Stimulated activated CD4-positive, alpha-beta T cell treated with anti-CD3 and anti-CD28 coated beads, Interleukin-1b, Interleukin-23, amount 100 ng/mL, for 4 hours (primary cell): ENCODE data around the gene PABPN1L.

Experiments
- DNase-seq, 2 donors: peaks; one replicate each; pipeline ENCODE4 v3.0.0-alpha.2; 2020; ENCODE audit warnings: low read depth in 2 of 2

The PABPN1L gene

DNA sequence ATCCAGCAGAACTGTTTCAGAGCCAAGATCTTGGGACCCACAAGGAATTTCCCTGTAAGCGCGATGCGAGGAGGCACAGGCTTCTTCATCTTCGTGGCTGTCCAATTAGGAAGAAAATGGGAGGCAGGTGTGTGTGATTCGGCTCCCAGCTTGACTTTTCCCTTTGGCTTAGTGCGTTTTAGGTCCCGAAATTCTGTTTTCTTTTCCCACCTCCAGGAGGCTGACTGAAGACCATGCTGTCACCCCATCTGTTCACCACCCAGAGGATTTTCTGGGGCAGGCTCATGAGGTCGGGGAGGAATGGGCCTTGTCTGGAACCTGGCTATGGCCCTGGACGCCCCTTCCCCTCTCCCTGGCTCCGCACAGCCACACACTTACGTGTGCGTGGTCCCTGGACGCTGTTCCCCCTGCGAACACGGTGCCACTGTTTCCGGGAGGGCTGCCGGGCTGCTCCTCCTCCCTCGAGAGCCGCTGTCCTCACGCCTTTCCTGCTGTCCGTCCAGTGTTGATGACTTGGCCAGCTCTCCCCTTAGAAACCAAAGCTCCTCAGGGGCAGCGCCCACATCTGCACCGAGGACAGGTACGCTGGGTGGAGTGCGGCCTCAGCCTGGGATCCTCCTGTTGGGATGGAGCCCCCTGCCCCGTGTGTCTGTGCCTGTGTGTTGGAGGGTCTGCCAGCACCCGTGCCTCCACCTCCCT is 2.7 kb upstream of the PABPN1L start:
- DNase-seq = no peak

DNA sequence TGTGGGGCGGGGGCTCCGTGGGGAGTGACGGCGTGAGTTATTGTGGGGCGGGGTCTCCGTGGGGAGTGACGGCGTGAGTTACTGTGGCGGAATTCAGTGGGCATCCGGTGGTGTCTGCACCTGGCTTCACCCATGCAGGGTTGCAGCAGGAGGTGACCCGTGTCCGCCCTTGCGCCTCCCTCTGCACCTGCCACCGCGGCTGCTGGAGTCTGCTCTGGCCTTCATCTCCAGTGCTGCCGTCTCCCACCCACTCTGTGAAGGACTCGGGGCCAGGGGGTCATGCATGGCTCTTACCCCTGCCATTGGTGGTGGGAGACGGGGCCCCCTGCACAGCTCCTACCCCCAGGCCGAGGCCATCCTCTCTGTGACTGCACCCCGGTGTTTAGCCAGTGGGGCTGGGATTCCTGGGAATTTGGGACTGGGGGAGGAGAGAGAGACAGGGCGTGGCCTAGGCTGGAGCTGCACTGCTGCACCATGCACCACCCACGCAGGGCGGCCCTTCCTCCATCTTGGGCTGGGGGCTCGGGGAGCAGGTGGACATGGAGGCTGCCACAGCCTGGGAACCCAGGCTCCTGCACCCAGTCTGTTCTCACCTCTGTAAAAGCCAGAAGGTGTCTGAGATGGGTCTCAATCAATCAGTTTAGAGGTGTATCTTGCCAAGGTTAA is 1.3 kb upstream of the PABPN1L start:
- no peak for DNase-seq

DNA sequence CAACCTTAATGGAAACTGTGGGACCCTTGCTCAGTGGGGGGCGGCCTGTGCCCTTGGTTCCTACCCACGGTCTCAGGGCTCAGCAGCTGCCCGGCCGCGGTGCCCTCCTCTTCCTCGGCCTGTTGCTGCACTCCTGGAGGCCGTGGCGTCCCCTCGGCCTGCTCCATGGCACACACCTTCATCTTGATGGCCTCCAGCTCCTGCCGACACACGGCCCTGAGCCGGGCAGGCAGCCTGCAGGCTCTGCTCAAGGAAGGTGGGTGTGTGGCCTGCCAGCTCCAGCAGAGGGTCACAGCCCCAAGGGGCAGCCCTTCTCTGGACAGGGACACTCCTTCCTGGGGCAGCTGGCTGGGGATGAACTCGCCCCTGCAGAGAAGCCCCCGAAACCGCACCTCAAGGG is 718 bp downstream of the PABPN1L start:
- no peak for DNase-seq

DNA sequence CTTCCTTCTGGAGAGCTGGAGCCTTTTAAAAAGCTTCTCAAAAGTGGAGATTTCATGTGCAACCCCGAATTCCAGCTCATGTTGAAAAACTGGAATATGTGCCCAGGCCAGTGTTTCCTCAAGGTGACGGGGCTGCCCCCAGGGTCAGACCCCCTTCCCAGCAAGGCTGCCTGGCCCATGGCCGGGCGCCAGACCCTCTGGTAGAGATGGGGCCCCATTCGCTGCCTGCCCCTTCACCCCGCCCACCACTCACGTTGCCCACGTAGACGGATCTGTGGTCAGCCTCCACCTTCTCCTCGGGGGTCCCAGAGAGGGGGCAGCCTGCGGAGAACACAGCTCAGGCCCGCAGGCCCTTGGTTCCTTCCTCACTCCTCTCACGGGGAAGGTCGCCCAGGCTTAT is 1.1 kb downstream of the PABPN1L start:
- DNase-seq = no peak

DNA sequence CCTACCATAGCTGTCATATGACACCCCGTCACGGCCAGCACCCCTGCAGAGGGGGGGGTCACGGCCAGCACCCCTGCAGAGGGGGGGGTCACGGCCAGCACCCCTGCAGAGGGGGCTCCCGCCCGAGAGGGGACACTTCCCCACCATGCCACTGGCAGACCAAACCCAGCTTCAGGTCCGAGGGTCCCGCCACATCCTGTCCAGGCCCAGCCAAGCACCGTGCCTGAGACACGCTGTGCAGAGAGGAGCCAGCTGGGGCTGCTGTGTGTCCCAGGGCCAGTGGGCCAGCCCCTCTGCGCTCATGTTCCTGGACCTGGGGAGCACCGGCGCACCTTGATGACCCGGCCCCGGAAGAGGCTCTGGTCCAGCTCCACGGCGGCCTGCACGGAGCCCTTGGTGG is 1.9 kb downstream of the PABPN1L start:
- no peak for DNase-seq

DNA sequence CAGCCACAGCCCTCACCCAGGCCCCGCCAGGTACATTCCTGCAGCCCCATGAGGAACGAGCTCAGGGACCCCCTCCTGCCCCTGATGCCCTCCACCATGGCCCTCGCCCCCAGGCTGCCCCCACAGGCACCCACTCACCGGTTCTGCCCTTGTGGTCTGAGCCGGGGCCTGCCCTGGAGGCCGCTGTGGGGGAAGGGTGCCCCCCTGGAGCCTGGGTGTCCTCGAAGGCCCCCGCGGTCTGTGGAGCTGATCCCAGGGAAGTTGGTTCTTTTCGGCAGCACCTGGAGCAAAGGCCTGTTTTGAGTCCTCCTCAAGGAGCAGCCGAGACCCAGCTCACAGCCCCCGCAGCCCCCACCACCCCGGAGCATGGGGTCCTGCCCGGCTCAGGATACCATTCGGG is 2.4 kb downstream of the PABPN1L start:
- DNase-seq = no peak

DNA sequence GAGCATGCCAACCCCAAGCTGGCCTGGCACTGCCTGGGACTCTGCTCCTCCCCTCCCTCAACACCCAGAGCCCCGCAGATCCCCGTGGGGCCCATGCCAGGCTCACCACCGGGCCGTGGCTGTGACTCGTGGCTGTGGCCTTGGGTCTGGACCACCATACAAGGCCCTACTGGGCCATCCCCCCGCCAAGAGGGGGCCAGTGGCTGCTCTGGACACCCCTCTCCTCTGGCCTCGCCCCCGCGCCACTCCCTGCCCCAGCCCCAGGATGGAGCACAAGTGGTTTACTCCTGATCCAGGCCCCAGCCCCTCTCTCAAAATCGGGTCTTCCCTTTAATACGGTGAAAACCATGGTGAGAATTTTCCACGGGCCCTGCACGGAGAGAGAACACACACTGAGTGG is 3.0 kb downstream of the PABPN1L start:
- no peak for DNase-seq

DNA sequence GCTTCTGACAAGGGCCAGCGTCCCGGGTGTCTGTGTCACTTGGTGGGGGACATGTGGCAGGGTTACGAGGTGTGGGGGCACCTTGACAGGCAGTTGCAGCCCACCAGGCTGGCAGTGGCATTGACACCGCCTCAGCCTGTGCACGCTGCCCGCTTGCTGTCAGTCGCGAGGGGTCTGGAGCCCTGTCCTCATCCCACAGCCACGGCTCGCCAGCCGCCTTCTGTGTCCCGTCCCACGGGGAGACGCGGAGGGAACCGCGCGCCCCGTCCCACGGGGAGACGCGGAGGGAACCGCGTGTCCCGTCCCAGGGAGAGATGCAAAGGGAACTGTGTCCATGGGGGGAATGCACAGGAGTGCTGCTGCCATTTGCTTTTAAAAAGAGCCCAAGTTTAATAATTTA is 3.5 kb downstream of the PABPN1L start:
- DNase-seq = no peak

DNA sequence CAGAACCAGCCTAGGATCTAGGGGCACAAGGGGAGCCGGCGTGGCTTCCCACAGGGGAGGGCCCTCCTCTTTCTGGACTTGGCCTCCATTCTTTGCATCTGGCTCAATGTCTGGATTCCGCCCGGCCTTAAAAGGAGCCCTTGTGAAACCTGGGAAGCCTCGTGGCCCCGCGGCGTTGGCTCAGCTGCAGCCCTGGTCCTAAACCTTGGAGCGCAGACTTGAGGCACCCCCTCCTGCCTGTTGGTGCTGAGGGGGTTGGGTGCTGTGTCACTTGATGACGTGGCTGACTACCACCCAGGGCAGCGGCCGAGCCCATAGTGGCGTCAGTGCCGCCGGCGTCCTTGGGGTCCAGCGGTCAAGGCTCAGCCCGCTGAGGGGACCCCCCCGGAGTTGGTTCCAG is 5.1 kb downstream of the PABPN1L start:
- no peak for DNase-seq

DNA sequence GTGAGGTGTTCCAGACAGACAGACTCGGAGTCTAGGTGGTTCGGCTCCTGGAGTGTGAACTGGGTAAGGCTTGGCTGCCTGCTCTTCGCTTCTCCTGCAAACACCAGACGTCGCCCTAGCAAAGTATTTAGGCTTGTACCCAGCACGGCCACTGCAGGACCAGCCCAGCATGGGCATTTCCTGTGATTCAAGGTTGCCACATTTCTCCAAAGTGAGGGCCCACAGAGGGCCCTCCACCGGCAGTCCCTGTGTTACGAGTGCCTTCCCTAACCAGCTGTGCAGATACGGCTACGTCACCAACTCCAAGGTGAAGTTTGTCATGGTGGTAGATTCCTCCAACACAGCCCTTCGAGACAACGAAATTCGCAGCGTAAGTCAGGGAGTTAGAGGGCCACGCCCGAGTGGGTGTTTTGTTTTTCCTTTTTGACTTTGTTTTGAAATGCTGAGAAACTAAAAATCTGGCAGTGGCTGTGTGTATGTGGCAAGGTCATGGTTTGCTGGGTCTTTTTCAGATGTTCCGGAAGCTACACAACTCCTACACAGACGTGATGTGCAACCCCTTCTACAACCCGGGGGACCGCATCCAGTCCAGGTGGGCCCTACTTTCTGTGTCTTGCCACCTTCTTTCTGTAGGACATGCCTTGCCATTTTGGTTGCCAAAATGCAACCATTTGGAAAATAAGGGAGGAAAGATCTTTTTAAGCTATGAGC is 6.9 kb downstream of the PABPN1L start:
- no peak for DNase-seq

DNA sequence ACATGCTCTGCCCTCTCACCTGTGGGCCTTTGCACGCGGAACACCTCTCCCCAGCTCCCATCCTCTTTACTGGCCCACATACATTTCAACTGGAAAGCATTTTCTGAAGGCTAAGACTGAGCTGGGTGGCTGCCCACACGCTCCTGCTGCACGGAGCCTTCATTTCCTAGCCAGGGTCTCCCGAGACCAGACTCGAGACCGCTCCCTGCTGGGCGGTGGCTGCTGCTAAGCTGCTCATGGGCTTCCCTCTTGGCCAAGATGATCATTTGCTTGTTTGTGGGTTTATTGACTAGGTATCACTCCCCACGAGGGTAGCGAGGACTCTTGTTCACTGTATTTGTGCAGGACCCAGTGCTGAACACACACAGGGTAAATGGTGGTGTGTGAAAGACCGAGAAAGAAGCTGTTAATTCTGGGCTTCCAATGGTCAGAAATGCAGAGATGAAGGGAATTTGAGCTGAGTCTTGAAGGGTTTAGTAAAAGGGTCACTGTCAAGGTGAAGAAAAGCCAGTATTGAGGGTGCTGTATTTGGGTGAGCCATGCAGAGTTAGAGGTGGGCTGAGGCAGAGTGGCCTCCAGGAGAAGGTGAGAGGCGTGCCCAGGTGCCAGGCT is 8.6 kb downstream of the PABPN1L start:
- peak; percentile 63 to 68 for DNase-seq

DNA sequence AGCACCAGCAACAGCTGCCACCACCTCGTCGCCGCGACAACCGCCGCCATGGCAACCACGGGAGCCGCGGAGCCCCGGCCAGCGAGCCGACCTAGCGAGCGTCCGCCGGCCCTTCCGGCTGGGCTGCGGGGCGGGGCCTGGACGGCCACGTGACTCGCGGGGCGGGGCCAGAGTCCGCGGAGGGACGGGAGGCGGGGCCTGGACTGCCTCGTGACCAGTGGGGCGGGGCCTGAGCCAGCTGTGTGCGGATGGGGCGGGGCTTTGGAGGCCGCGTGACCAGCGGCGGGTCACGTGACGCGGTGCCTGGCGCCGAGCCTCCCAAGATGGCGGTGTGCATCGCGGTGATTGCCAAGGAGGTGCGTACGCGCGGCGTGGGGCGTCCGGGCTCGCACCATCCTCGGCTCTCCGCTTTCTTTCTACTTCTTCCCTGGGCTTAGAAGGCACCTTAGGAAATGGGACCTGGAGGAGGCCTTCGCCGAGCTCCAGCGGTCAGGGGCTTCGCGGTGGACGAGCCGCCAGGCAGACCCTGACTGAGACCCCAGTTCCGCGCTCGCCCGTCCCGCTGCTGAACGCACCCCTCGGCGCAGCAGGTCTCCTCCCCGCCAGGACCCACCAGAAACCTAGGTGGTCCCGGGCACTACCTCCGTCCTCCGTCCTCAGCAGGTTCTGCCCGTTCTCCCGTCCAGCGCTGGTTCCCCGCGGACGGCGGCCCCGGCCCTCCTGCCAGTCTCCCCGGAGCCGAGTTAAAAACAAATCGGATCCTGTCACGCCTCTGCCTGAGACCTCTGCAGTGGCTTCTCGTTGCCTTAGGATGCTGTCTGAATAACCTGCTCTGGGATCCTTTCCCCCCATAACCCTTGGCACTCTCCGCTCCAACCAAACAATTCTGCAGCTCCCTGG is 9.4 kb downstream of the PABPN1L start, which contains the start of the genes GALNS and TRAPPC2L:
Gene GALNS (minus strand): TSS at position 120 of the 900 bp plus-strand sequence. CDS start 70 bp downstream, at position 50.
Gene TRAPPC2L (plus strand): TSS at position 300 of the 900 bp plus-strand sequence. CDS start 24 bp downstream, at position 324.
- DNase-seq = peak; percentile 99 to 100

DNA sequence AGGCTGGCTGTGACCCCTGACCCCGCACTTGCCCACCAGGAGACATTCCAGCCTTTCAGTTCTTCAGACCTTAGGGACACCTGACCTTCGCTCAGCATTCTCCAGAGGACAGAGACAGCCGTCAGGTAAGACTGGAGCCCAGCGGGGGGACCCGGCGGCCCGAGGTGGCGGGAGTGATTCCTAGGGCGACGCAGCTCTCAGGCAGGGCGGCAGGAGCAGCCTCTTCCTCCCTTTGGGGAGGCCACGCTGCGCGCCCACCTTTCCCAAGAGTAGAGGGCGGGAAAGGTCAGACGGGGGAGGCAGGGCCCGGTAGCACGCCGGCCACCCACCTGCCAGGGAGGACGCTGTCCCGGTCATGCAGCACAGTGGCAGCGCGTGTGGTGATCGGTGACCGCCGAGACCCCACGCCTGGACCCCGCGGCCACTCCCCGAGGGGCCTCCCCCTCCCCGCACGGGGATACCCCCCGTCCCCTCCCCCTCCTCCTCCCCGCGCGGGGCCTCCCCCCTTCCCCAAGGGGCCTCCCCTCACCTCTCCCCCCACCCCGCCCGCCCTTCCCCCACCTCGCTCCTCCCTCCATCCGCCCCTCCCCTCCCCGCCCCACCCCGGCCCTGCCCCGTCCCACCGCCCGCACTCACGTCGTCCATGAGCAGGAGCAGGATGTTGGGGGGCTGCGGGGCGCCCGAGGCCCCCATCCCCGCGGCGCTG is 10.2 kb downstream of the PABPN1L start:
- peak in 1 of 2 donors; percentile 1 for DNase-seq

DNA sequence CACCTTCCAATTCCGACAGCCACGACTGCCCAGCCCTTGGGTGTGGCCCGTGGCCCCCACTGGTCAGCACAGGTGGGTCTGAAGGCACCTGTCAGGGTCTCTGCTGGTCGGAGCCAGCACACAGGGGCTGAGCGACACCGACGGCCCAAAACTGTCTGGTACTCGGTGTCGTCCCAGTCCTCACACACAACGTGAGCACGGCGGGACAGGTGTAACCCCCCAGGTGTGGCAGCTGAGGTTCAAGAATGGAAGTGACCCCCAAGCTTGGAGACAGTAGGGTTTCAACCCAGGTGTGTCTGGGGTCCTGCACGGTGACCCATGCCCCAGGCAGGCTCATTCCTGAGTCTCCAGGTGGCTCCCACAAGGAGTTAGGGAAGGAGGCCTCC is 10.7 kb downstream of the PABPN1L start:
- DNase-seq = no peak

DNA sequence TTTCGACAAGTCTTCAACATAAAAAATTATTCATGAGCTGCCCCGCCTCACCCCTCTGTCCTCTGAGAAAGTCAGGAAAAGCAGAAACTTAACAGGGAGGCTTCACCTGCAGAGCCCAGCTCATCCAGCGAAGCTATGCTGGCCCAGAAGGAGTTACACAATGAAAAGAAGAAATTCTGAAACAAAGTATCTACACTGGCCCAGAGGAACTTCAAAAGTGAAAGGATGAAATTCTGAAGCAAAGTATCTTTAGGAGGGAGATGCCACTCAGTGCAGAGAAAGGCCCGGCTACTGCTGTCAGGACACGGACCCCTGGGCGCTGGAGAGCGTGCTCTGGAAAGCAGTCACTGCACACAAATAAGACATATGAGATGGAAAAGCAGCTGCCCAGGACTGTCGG is 11.3 kb downstream of the PABPN1L start:
- no peak for DNase-seq

DNA sequence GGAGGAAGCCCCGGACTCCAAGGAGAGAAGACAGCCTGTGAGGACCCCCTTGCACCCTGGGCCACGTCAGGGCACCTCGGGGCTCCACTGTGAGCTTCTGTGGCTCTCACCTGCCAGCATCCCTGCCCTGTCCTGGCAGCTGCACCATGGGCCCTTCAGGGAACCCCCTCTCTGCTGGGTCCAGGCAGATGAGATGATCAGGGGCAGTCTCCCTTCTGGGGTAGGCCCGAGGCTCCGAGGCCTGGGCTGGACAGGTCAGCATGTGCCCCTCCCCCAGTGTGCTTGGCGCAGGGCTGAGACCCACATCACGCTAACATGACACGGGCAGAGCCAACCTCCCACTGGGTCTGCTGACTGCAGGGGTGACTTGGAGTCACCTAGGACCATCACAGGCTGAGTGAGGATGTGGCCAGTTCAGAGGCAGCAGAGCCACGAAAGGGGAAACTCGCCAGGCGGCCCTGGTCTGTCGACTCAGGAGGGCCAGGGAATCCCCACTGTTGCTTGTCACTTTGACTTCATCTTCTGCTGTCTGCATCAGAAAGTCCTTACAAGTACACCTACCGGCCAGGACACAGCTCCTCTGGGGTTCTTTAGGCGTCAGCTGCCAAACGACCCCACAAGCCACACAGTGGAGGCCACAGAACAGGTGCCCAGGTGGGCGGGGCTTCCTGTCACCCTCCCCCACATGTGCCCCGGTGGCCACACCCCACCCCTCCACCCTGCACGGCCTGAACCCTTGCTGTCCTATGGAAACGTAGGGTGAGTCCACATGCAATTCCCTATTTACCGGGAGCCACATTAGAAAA is 12.0 kb downstream of the PABPN1L start:
- DNase-seq = no peak

DNA sequence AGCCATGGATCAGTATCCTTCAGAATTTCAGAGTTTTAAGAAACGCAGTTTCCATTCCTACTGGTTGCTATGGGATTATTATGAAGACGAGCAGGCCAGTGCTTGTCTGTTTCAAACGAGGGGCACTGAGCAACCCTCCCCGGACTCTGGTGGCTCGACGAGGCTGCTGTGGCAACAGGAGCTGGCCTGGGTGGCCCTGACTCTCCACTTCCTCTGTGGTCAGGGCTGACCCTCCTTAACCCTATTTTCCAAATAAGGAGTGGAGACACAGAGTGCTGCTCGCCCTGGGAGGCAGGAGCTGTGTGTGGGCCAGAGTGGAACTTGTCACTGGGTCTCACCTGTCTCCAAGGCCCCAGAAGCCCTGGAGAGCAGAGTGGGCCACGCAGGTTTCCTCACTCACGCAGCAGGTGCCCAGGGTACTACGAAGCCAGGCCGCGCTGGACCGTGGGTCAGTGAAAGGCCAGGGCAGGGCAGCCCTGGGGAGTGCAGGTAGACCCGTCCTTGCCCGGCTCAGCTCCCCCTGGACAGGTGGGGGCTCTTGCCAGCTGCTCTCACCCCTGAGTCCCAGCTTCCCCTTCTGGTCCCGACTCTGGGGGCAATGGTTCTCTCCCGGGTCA is 13.0 kb downstream of the PABPN1L start:
- DNase-seq = no peak

DNA sequence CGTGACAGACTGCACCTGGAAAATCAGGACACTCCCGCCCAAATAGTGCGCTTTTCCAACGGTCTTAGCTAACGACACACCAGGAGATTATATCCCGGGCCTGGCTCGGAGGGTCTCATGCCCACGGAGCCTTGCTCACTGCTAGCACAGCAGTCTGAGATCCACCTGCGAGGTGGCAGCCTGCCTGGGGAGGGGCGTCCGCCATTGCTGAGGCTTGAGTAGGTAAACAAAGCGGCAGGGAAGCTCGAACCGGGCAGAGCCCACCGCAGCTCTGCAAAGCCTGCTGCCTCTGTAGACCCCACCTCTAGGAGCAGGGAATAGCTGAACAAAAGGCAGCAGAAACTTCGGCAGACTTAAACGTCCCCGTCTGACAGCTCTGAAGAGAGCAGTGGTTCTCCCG is 14.8 kb downstream of the PABPN1L start:
- DNase-seq = no peak

DNA sequence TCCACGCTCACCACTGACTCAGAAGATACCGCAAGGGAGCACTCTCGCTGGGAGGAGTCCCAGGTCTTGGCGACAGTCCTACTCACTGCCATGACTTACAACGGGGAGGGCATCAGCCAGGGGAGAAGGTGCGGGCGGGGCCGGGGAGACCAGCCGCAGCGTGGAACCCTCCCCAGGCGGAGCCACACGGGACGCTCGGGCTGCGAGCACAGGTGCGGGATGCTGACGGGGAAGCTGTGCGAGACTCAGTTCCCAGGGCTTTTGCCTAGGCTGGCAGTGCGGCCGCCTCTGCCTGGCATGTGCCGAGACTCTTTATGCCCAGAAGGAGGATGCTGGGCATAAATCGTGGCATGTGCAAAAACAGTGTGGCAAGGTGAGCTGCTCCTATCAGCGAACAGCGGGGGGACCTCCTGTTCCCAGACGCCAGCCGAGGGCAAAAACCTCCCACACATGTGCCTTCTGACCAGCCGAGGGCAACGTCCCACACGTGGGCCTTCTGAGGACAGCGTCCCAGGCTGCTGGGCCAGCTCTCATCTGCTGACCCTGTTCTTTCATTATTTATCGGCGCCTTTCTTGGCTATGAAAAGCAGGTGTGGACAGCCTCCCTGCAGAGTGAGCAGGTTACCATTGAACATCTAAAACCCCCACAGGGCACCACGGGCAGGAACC is 15.8 kb downstream of the PABPN1L start:
- DNase-seq = no peak
